ENCODE results near the gene TMX2.

TMX2 gene

DNA sequence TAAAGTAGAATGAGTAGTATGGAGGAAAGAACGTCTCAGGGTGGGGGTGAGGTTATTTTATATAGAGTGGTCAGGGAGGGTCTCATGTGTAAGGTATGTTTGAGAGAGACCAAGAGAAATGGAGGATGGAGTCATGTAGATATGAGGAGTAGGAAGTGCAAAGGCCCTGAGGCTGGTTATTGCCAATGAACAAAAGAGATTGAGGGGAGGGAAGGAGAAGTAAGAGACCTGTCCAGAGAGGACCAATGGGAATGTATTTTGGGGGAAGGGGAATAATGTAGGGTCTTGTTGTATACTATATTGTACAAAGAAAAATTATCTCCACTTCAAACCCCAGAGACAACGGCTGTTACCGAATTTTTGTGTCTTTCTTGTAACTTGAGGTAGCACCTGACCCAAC lies 59.0 kb downstream of the TMX2 start:
- FAIRE-seq: no peak

DNA sequence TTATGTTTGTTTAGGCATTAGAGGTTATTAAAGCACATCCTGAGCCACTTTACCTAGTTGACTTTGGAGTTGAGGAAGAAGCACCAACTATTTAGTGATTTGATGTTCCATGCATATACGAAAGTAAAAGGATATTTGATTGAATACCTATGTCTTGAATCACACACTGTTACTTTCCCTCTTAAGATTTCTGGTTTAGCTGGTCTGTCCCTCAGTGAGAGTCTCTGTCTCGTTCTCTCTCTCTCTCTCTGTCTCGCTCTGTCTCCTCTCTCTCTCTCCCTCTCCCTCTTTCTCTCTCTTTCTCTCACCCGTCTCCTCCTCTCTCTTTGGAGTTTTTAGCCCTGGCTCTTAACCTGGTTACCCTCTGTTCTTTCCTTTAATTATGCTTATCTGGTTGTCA lies 60.2 kb downstream of the TMX2 start:
- no peak for FAIRE-seq

DNA sequence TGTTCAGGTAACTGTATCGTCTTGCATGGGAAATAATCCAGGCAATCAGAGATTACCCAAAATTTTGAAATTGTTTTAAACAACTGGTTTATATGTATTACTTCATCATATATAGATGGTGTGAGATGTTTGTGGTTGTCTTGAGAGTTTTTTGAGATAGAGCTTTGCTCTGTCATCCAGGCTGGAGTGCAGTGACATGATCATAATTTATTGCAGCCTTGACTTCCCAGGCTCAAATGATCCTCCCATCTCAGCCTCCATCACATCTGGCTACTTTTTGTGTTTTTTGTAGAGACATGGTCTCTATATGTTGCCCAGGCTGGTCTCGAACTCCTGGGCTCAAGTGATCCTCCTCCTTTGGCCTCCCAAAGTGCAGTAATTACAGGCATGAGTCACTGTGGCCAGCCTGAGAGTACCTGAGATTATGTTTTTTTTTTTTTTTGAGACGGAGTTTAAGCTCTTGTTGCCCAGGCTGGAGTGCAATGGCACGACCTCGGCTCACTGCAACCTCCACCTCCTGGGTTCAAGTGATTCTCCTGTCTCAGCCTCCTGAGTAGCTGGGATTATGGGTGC lies 60.7 kb downstream of the TMX2 start:
- no peak for FAIRE-seq

GRCh38 chr11:57775491-57775890 lies 63.1 kb downstream of the TMX2 start:
- FAIRE-seq: no peak

GRCh38 chr11:57776031-57776521 lies 63.7 kb downstream of the TMX2 start:
- no peak for FAIRE-seq

DNA sequence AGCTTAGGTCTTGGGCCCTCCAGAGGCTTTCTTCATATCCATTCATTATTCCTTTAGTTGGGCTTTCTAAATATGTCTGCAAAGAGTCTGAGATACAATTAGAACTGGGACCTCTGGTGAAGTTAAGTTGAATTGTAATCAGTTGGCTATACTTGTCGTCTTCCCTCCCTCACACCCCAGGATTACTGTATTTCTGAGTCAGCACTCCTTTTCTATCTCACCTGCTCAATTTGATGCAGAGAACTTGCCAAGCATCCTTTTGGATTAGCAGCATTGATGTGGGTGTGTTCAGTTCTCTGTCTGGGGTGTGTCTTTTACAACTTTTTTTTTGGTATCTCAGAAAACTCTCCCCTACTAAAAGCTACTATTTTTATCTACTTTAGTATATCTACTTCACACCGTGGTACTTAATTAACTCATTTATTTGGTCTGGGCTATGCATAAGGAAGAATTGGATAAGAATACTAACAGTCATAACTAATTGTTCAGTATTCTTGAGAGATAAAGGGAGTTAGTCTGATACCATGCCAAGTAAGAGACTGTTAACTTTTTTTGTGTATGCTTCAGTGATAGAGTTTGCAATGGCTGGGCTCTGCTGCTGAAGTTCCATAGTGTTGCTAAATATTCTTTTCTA lies 64.3 kb downstream of the TMX2 start:
- FAIRE-seq: no peak

- FAIRE-seq: no peak
Observed at GRCh38 chr11:57777969-57778317, 65.5 kb downstream of the TMX2 start.

DNA sequence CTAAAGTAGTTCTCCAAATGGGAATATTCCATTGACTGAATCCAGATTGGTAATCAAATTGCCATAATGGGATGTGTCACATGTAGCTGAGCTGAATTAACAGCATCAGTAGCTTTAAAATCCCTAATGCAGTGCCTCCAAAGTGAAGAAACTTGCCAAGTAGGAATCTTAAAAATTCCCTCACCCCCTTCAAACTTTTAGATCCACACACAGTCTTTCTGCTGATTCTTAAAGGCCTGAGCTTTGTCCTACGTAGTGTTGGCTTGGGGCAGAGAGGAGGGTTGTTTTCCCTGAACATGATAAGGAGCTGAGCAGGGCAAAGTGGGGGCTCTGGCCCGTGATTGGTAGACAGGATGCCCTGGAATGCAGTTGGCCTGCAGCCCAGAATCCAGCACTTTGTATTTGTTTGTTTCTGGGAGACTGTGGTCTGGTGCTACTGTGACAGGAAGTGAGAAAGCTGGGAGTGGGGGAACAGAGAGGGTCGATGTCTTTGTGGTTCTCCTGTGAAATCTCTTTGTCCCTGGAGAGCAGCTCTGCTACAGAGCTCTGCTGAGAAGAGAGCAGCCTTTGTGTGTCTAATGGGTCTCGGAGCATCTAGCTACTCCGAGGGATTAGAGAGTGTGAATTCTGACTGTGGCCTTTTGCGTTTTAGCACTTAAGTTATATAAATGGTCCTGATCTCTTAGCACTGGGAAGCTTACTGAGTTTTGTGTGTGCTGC lies 66.1 kb downstream of the TMX2 start:
- no peak for FAIRE-seq

- FAIRE-seq: no peak
Observed at GRCh38 chr11:57779276-57779675, 66.9 kb downstream of the TMX2 start.

- FAIRE-seq: no peak
Observed at GRCh38 chr11:57781529-57781943, 69.1 kb downstream of the TMX2 start.

- FAIRE-seq: no peak
Observed at GRCh38 chr11:57785072-57785471, 72.7 kb downstream of the TMX2 start.

GRCh38 chr11:57786436-57786835 lies 74.0 kb downstream of the TMX2 start:
- no peak for FAIRE-seq

- no peak for FAIRE-seq
Observed at GRCh38 chr11:57787006-57787604, 74.7 kb downstream of the TMX2 start.

DNA sequence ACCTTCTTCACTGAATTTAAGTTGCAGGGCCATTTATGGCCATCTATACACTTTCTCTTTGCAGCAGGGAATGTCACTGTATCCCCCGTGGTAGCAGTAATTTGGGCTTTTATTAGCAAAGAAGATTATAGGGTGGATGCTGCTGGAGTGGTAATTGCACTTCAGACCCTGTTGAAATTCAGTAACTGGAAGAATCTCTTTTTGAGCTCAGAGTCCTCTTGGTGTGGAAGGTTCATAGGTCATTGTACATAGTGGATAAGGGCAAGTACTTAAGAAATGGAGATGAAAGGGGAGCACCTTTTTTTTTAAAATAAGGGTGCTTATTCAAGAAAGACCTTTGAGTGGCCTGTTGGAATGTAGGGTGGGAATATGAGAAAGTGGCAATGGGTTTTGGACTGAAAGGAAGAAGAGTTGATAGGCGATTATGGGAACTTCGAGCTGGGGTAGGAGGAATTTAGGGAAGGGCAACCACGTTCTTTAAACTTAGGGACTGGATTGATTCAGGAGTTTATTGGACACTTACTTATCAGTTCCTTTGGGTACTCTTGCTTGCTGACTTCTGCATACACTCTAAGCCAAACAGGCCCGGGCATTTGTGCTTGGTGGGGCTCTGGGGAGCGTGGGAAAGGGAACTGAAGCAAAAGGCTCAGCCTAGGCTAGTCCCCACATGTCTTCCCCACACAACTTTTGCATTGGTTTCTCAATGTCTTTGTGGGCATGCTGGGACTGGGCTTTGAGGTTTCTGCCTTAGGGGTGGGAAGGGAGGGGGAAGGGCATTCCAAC lies 75.7 kb downstream of the TMX2 start:
- FAIRE-seq: no peak

GRCh38 chr11:57788703-57789088 lies 76.3 kb downstream of the TMX2 start:
- FAIRE-seq: no peak
